ENCODE data around the gene SRSF7.

SRSF7 gene

DNA sequence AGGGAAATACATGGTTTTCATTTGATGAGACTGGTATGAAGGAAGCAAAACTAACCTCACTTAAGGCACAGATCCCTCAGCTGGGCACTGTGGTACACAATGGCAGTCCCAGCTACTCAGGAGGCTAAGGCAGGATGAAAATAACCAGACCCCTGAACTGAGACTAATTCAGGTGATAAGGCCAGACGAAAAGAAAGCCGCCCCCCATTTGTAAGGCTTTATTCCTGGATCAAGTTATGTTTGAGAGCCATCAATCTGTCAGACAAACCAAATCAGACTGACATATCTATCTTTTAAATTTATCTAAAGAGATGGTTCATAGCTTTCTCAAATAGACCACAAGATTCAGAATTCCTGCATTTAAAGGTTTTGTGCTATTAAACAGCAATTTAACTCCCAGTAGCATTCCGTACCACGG, 4.1 kb downstream of the SRSF7 start:
- TF ChIP-seq, protein P1, sequence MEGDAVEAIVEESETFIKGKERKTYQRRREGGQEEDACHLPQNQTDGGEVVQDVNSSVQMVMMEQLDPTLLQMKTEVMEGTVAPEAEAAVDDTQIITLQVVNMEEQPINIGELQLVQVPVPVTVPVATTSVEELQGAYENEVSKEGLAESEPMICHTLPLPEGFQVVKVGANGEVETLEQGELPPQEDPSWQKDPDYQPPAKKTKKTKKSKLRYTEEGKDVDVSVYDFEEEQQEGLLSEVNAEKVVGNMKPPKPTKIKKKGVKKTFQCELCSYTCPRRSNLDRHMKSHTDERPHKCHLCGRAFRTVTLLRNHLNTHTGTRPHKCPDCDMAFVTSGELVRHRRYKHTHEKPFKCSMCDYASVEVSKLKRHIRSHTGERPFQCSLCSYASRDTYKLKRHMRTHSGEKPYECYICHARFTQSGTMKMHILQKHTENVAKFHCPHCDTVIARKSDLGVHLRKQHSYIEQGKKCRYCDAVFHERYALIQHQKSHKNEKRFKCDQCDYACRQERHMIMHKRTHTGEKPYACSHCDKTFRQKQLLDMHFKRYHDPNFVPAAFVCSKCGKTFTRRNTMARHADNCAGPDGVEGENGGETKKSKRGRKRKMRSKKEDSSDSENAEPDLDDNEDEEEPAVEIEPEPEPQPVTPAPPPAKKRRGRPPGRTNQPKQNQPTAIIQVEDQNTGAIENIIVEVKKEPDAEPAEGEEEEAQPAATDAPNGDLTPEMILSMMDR (IDR thresholded peaks at IDR 0.05) = no peak
- Histone ChIP-seq H3K27me3 (ENCODE audit: control insufficient read depth, insufficient read depth, low read length) (no peaks in the 10 kb centered on the region), H3K27ac (no peak overlapping the region), H3K79me2 (peaks cover 21% of the 10 kb centered on the region), H3K4me1 (peaks cover 26% of the 10 kb centered on the region), H2AFZ (no peak overlapping the region), H3K4me3 (ENCODE audit: low read depth, low read length) (no peak overlapping the region), H3K36me3 (ENCODE audit: control insufficient read depth, insufficient read depth, low read length) (no peaks in the 10 kb centered on the region), H3K9ac (no peak overlapping the region), H3K9me3 (ENCODE audit: control insufficient read depth, low read length) (no peaks in the 10 kb centered on the region), H3K4me2 (ENCODE audit: low read length) (no peak overlapping the region)

DNA sequence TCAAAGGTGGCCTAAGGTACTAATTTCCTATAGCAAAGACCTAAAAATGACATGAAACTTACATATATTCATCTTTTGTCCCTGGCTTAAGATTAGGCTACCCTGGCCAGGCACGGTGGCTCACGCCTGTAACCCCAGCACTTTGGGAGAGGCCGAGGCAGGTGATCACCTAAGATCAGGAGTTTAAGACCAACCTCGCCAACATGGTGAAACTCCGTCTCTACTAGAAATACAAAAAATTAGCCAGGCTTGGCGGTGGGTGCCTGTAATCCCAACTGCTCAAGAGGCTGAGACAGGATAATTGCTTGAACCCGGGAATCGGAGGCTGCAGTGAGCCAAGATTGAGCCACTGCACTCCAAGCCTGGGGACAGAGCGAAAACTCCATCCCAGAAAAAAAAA, 5.9 kb downstream of the SRSF7 start:
- no peak overlapping the region for H3K27ac ChIP-seq
- H3K4me1 ChIP-seq = peaks cover 21% of the 10 kb centered on the region

DNA sequence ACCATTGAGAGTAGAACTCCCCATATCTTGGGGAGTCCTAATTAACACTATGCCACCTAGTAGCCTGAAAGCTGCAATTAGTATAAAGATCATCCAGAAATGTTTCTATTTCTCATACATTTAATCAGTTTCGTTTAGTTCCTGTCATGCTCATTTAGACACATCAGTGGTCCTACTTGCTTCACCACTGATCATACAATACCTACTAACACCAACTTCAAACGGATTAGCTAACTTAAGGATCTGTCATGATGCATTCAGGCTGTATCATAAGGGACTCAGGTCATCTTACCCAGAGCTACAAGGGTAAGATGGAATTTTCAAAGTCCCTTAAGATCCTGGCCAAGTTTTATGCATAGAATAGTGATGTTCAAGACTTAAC, 6.8 kb downstream of the SRSF7 start:
- no peaks in the 10 kb centered on the region for H3K27me3 ChIP-seq (ENCODE audit: control insufficient read depth, insufficient read depth, low read length)
- peaks cover 19% of the 10 kb centered on the region for H3K4me1 ChIP-seq
- no peaks in the 10 kb centered on the region for H3K36me3 ChIP-seq (ENCODE audit: control insufficient read depth, insufficient read depth, low read length)
- H3K4me3 ChIP-seq (ENCODE audit: low read depth, low read length) = no peak overlapping the region
- TF ChIP-seq, protein P1 (IDR thresholded peaks at IDR 0.05) = no peak
- H3K4me2 ChIP-seq (ENCODE audit: low read length) = no peak overlapping the region
- H3K79me2 ChIP-seq = peaks cover 14% of the 10 kb centered on the region
- no peak overlapping the region for H2AFZ ChIP-seq
- no peak overlapping the region for H3K9ac ChIP-seq
- no peak overlapping the region for H3K27ac ChIP-seq
- peaks cover under 1% of the 10 kb centered on the region for H3K9me3 ChIP-seq (ENCODE audit: control insufficient read depth, low read length)

More for the DNA sequence above, 5.9 kb downstream of the SRSF7 start:
- Histone ChIP-seq H3K36me3 (ENCODE audit: control insufficient read depth, insufficient read depth, low read length) (no peaks in the 10 kb centered on the region), H3K4me2 (ENCODE audit: low read length) (no peak overlapping the region), H3K4me3 (ENCODE audit: low read depth, low read length) (no peak overlapping the region), H3K79me2 (peaks cover 21% of the 10 kb centered on the region), H3K9me3 (ENCODE audit: control insufficient read depth, low read length) (no peaks in the 10 kb centered on the region), H3K27me3 (ENCODE audit: control insufficient read depth, insufficient read depth, low read length) (no peaks in the 10 kb centered on the region), H2AFZ (no peak overlapping the region), H3K9ac (no peak overlapping the region)
- TF ChIP-seq, protein P1 (IDR thresholded peaks at IDR 0.05) = no peak

DNA sequence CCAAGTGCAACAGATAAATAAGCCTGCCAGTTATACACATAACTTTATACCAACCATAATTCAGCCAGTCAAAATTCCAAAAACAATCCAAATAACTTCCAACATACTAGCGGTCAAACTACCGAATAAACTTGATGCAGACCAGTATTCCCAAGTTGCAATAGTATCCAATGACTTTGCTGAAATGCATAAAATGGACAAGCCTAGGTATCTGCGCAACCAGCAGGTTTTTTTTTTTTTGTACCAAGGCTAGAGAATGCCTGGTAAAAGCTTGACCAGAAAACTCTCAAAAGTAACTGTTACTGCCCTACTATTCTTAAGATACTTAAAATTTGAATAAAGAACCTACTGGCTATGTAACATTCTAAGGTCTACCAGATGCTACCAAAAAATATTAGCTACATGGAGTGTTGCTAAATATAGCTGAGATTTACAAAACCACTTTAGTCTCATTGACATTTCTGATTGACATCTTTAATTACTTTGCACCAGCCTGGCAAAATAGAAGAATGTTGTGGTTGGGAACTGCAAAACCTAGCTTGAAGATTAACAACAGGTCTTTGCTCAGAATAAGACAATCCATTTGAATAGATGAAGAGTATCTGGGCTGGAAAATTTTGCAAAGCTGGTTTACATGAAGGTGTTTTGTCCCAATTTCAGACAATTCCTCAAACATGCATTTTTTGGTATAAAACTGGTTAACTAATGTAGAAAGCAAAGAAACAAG, 7.3 kb downstream of the SRSF7 start:
- Histone ChIP-seq H3K9ac (no peak overlapping the region), H3K4me1 (peaks cover 18% of the 10 kb centered on the region), H3K27me3 (ENCODE audit: control insufficient read depth, insufficient read depth, low read length) (no peaks in the 10 kb centered on the region), H3K4me2 (ENCODE audit: low read length) (no peak overlapping the region), H3K79me2 (peaks cover 11% of the 10 kb centered on the region), H3K36me3 (ENCODE audit: control insufficient read depth, insufficient read depth, low read length) (no peaks in the 10 kb centered on the region), H3K9me3 (ENCODE audit: control insufficient read depth, low read length) (peaks cover 2% of the 10 kb centered on the region), H3K4me3 (ENCODE audit: low read depth, low read length) (no peak overlapping the region), H2AFZ (no peak overlapping the region), H3K27ac (no peak overlapping the region)
- TF ChIP-seq, protein P1 (IDR thresholded peaks at IDR 0.05) = no peak

All from parathyroid adenoma (tissue), 2 donors.